ENCODE measurements around the gene TTC7B. TPM values are rescaled to one million over a fixed set of nuclear protein-coding genes. Genes with fewer than 3 reads are reported as not detected.
"Not testable (repeated sequence)": the region's sequence is repeated elsewhere in the genome, so short reads cannot be mapped to it uniquely, and the experiment has no call there.

TTC7B gene
- total RNA-seq, 1 donor from 2014 or later: 20.6 TPM

DNA sequence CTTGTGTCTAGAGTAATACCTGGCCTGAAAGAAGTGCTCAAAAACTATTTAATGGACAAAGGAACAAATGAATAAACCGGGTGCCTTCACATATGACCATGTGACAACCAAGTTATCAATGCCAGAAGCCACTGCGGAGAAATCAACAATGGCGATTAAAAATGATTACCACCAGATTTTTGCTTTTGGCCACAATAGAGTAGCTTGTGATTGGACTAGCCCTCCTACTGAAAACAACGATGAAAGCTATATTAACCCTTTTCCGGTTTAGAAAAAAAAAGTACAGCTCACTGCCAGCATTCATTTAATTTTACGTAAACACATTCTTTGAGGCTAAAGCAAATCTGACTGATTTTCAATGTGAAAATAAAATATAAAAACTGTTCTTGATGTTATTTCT, 41.6 kb upstream of the TTC7B start:
- Histone ChIP-seq H3K27me3 (no peaks in the 10 kb centered on the region), H3F3A (ENCODE audit: low read depth) (no peaks in the 10 kb centered on the region), H3K4me2 (no peak overlapping the region), H3K4me1 (no peaks in the 10 kb centered on the region), H3K27ac (no peak overlapping the region), H4K20me1 (ENCODE audit: low read depth) (no peaks in the 10 kb centered on the region), H3K36me3 (no peaks in the 10 kb centered on the region), H3K4me3 (no peak overlapping the region), H2AFZ (replicated peaks) (no peak overlapping the region), H3K79me2 (ENCODE audit: low read depth) (no peaks in the 10 kb centered on the region), H3K9me3 (ENCODE audit: low read depth) (no peaks in the 10 kb centered on the region), H3K9ac (no peak overlapping the region)
- TF ChIP-seq EZH2 (IDR thresholded peaks at IDR 0.05) (no peak), EZH2phosphoT487 (IDR thresholded peaks at IDR 0.05) (no peak)
- TF ChIP-seq, protein P1, sequence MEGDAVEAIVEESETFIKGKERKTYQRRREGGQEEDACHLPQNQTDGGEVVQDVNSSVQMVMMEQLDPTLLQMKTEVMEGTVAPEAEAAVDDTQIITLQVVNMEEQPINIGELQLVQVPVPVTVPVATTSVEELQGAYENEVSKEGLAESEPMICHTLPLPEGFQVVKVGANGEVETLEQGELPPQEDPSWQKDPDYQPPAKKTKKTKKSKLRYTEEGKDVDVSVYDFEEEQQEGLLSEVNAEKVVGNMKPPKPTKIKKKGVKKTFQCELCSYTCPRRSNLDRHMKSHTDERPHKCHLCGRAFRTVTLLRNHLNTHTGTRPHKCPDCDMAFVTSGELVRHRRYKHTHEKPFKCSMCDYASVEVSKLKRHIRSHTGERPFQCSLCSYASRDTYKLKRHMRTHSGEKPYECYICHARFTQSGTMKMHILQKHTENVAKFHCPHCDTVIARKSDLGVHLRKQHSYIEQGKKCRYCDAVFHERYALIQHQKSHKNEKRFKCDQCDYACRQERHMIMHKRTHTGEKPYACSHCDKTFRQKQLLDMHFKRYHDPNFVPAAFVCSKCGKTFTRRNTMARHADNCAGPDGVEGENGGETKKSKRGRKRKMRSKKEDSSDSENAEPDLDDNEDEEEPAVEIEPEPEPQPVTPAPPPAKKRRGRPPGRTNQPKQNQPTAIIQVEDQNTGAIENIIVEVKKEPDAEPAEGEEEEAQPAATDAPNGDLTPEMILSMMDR (IDR thresholded peaks at IDR 0.05): no peak
- DNase-seq (ENCODE audit: low spot score): no peak
- Mint-ChIP-seq H3K4me1 (peaks cover 3% of the 10 kb centered on the region), H3K36me3 (no peaks in the 10 kb centered on the region), H3K27ac (no peak overlapping the region), H3K9me3 (no peaks in the 10 kb centered on the region), H3K4me3 (no peak overlapping the region), H3K27me3 (ENCODE audit: insufficient read depth, low read depth) (no peaks in the 10 kb centered on the region)

DNA sequence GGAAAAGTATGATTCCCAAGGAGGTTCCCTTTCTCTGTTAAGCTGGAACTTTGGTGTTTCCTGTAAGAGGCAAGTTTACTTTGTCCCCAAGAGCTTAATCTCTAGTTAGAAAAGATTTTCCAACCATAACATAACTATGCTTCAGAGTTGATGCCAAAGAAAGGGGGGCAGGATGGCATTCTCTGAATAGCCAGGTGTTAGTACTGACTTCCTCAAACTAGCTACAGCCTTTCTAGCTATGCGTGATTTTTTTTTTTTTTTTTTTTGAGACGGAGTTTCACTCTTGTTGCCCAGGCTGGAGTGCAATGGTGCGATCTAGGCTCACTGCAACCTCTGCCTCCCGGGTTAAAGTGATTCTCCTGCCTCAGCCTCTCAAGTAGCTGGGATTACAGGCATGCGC, 39.9 kb upstream of the TTC7B start:
- H3K36me3 ChIP-seq; H3K27ac Mint-ChIP-seq; H3K79me2 ChIP-seq (ENCODE audit: low read depth); H3K4me3 Mint-ChIP-seq; H3F3A ChIP-seq (ENCODE audit: low read depth); H3K9me3 ChIP-seq (ENCODE audit: low read depth); H3K4me3 ChIP-seq; H4K20me1 ChIP-seq (ENCODE audit: low read depth); H3K4me2 ChIP-seq; H3K4me1 ChIP-seq; H3K9ac ChIP-seq; H3K4me1 Mint-ChIP-seq; H3K9me3 Mint-ChIP-seq; H3K36me3 Mint-ChIP-seq; H3K27me3 Mint-ChIP-seq (ENCODE audit: insufficient read depth, low read depth); H3K27me3 ChIP-seq; DNase-seq (ENCODE audit: low spot score); H2AFZ ChIP-seq (replicated peaks); H3K27ac ChIP-seq: not testable (repeated sequence)

DNA sequence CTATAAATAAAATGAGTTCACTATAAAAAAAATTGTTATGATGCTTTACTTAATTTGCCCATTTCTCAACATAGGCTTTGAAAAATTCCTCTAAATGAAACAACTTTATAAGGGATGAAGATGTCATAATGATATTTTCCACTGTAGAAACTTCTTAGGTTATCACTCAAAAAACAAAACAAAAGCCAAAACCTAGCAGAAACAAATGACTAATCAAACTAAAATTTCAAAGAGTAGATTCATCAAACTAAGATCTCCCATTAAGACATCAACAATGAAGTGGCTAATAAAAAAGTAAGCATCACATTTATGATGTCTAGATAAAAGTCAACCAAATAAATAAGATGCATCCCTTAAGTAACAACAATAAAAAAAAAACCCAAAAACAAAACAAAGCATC, 36.9 kb upstream of the TTC7B start:
- Histone ChIP-seq H3K4me2 (no peak overlapping the region), H3K9ac (no peak overlapping the region), H3K4me1 (no peaks in the 10 kb centered on the region), H3K27me3 (no peaks in the 10 kb centered on the region), H2AFZ (replicated peaks) (no peak overlapping the region), H3K9me3 (ENCODE audit: low read depth) (no peaks in the 10 kb centered on the region), H3K4me3 (no peak overlapping the region), H4K20me1 (ENCODE audit: low read depth) (no peaks in the 10 kb centered on the region), H3K36me3 (no peaks in the 10 kb centered on the region), H3K27ac (no peak overlapping the region), H3K79me2 (ENCODE audit: low read depth) (no peaks in the 10 kb centered on the region), H3F3A (ENCODE audit: low read depth) (no peaks in the 10 kb centered on the region)
- Mint-ChIP-seq H3K9me3 (no peaks in the 10 kb centered on the region), H3K4me1 (peaks cover 8% of the 10 kb centered on the region), H3K4me3 (no peak overlapping the region), H3K36me3 (no peaks in the 10 kb centered on the region), H3K27ac (no peak overlapping the region), H3K27me3 (ENCODE audit: insufficient read depth, low read depth) (no peaks in the 10 kb centered on the region)
- DNase-seq (ENCODE audit: low spot score): no peak
- TF ChIP-seq EZH2 (IDR thresholded peaks at IDR 0.05): no peak
- TF ChIP-seq, protein P1 (IDR thresholded peaks at IDR 0.05): no peak
- TF ChIP-seq EZH2phosphoT487 (IDR thresholded peaks at IDR 0.05): no peak

DNA sequence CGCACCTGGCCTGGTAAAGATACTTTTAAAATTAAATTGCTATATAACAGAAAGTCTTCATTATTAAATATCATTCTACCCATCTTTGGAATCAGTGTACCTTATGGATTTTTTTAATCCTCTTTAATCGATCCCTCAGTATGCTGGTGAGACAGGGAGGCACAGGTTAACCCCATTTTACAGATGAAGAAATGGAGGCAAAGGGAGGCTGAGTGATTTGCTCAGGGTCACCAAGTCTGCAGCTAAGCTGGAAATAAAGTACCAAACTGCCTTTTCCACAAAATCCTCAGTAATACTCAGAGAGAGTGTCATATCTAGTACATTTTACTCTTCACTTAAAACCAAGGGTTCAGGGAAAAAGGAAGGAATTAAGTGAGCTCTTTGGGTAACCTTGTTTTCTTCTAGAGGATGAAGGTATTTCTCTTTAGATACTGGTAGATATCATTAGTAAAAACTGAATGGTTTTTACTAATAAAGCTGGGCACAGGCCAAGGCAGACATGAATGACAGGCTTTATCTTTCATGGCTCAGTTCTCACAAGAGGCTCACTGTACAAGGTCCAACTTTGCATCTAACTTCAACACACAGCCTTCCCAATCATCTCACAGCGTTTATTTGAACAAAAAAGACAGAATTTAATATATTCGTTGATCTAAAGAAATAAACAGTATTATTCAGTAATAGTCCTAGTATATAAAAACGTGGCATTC, 35.3 kb upstream of the TTC7B start:
- Histone ChIP-seq H3K27ac (no peak overlapping the region), H3K79me2 (ENCODE audit: low read depth) (no peaks in the 10 kb centered on the region), H4K20me1 (ENCODE audit: low read depth) (no peaks in the 10 kb centered on the region), H3K9me3 (ENCODE audit: low read depth) (no peaks in the 10 kb centered on the region), H3K36me3 (no peaks in the 10 kb centered on the region), H3K4me3 (no peak overlapping the region), H2AFZ (replicated peaks) (no peak overlapping the region), H3K4me2 (no peak overlapping the region), H3K27me3 (no peaks in the 10 kb centered on the region), H3K4me1 (no peaks in the 10 kb centered on the region), H3K9ac (no peak overlapping the region), H3F3A (ENCODE audit: low read depth) (no peaks in the 10 kb centered on the region)
- Mint-ChIP-seq H3K4me3 (no peak overlapping the region), H3K27me3 (ENCODE audit: insufficient read depth, low read depth) (no peaks in the 10 kb centered on the region), H3K36me3 (no peaks in the 10 kb centered on the region), H3K4me1 (peaks cover 8% of the 10 kb centered on the region), H3K9me3 (no peaks in the 10 kb centered on the region), H3K27ac (no peak overlapping the region)
- no peak for DNase-seq (ENCODE audit: low spot score)
- TF ChIP-seq EZH2 (IDR thresholded peaks at IDR 0.05): no peak
- TF ChIP-seq EZH2phosphoT487 (IDR thresholded peaks at IDR 0.05): no peak
- TF ChIP-seq, protein P1 (IDR thresholded peaks at IDR 0.05): no peak

Measured in neural progenitor cell (in vitro differentiated cells).